GM12891 (cell line): ENCODE measurements around the gene ISOC2.

Experiments used
- POLR2A ChIP-seq: IDR thresholded peaks from 2 replicates; pipeline ENCODE4 v1.6.1; 2011; ENCODE audit warnings: low read depth, low read length, control low read depth
- SPI1 ChIP-seq: IDR thresholded peaks from 2 replicates; pipeline ENCODE4 v1.6.1; 2011; ENCODE audit warnings: low read depth, low read length, control low read depth
- TAF1 ChIP-seq: IDR thresholded peaks from 2 replicates; pipeline ENCODE4 v1.6.1; 2011; ENCODE audit warnings: low read depth, low read length, control low read depth

DNA sequence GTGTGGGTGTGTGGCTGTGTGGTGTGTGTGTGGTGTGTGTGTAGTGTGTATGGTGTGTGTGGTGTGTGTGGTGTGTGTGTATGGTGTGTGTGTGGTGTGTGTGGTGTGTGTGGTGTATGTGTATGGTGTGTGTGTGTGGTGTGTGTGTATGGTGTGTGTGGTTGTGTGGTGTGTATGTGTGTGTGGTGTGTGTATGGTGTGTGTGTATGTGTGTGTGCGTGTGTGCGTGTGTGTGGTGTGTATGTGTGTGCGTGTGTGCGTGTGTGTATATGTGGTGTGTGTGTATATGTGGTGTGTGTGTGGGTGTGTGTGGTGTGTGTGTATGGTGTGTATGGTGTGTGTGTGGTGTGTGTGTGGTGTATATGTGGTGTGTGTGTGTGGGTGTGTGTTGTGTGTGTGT, 26.4 kb downstream of the ISOC2 start:
- TF ChIP-seq POLR2A (no peak), SPI1 (no peak), TAF1 (no peak)
